Measurements from ENCODE around the gene ONECUT3. TPM values are rescaled to one million over a fixed set of nuclear protein-coding genes. Genes with fewer than 3 reads are reported as not detected.

The ONECUT3 gene
- total and polyA plus RNA-seq, 10 of the 15 experiments (the other 5 are each of a cell fraction or from before 2014, with no cell fraction given): not detected

DNA sequence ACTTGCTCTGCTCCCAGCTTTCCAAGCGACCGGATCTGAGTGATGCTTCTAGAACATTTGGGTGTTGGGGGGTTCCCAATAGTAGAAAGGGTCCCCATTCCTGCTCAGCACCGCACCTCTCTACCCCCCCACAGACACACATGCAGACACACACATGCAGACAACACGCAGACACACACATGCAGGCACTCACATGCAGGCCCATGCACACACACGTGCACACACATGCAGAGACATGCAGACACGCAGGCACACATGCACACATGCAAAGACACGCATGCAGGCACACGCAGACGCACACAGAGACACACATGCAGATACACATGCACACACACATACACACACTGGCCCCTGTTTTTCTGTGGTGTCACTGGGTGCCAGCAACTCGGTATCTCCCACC, 23.8 kb downstream of the ONECUT3 start:
- Histone ChIP-seq H3K27me3 (replicated peaks in 1 of 2; ENCODE audit: control insufficient read depth in 2 of 2, insufficient read depth in 2 of 2, low read length in 1 of 2) (peaks cover 6 to 10% of the 10 kb centered on the region in 2 experiments), H3K9ac (ENCODE audit: control insufficient read depth, insufficient read depth, low read length) (no peak overlapping the region), H3K4me2 (ENCODE audit: control insufficient read depth, insufficient read depth) (no peak overlapping the region), H3K4me1 (ENCODE audit: control insufficient read depth, insufficient read depth, low read length) (no peaks in the 10 kb centered on the region), H4K20me1 (ENCODE audit: control insufficient read depth, insufficient read depth) (no peaks in the 10 kb centered on the region), H3K4me3 (no peak overlapping the region), H3K9me3 (replicated peaks; ENCODE audit: control insufficient read depth, insufficient read depth, low read length) (peaks cover 3% of the 10 kb centered on the region; the same call in 1 of the 3 replicates), H2AFZ (ENCODE audit: control insufficient read depth, low read depth, low read length) (no peak overlapping the region), H3K79me2 (ENCODE audit: control insufficient read depth, insufficient read depth, low read length) (no peaks in the 10 kb centered on the region), H3K36me3 (ENCODE audit: control insufficient read depth in 2 of 2, insufficient read depth in 2 of 2, low read length in 1 of 2) (no peaks in the 10 kb centered on the region), H3K27ac (ENCODE audit: control insufficient read depth, insufficient read depth) (no peak overlapping the region)
- POLR2A ChIA-PET: no interaction called here
- in situ Hi-C loops (cut with MboI): no loop called here
- RAD21 ChIA-PET (ENCODE audit: unreplicated experiment): interaction anchor here (0.7 kb wide), 1 partner anchor 29 kb away, joined by 3 read pairs; no protein-coding TSS in a partner anchor
- no peak for DNase-seq (ENCODE audit: low read depth, low spot score)
- no peak for ATAC-seq
- CTCF ChIA-PET: no interaction called here
- SMC1A ChIA-PET (ENCODE audit: uncharacterized antibody, unreplicated experiment): no interaction called here
- FAIRE-seq: no peak
- BruUV-seq (replicated peaks): no TSS peak
- intact Hi-C loops (cut with micrococcal nuclease; ENCODE audit: unreplicated experiment): no loop called here
- 31% methylated on average over 10 of the region's 10 CpGs for WGBS (ENCODE audit: insufficient coverage, insufficient replicate concordance, low lambda C conversion rate, missing lambda C conversion rate)
- TF ChIP-seq RCOR1 (conservative IDR thresholded peaks at IDR 0.05; ENCODE audit: low read depth, low read length) (no peak), TCF3 (IDR thresholded peaks at IDR 0.05; ENCODE audit: borderline replicate concordance, insufficient read depth, low read depth, low read length) (no peak), RB1 (IDR thresholded peaks at IDR 0.05; ENCODE audit: borderline replicate concordance) (no peak), POLR2A (IDR thresholded peaks at IDR 0.05; ENCODE audit: low read depth, low read length) (no peak), CREB1 (IDR thresholded peaks at IDR 0.05; ENCODE audit: low read depth) (no peak), NR2C2 (IDR thresholded peaks at IDR 0.05; ENCODE audit: borderline replicate concordance, control insufficient read depth, insufficient read length, low read depth) (no peak), CBX5 (IDR thresholded peaks at IDR 0.05; ENCODE audit: low read depth) (no peak), DPF2 (IDR thresholded peaks at IDR 0.05) (no peak), WRNIP1 (IDR thresholded peaks at IDR 0.05; ENCODE audit: borderline replicate concordance, low read depth, low read length) (no peak), ZBED1 (IDR thresholded peaks at IDR 0.05; ENCODE audit: borderline replicate concordance) (no peak), ATF7 (IDR thresholded peaks at IDR 0.05; ENCODE audit: low read depth) (no peak)
- TF ChIP-seq, protein P1, sequence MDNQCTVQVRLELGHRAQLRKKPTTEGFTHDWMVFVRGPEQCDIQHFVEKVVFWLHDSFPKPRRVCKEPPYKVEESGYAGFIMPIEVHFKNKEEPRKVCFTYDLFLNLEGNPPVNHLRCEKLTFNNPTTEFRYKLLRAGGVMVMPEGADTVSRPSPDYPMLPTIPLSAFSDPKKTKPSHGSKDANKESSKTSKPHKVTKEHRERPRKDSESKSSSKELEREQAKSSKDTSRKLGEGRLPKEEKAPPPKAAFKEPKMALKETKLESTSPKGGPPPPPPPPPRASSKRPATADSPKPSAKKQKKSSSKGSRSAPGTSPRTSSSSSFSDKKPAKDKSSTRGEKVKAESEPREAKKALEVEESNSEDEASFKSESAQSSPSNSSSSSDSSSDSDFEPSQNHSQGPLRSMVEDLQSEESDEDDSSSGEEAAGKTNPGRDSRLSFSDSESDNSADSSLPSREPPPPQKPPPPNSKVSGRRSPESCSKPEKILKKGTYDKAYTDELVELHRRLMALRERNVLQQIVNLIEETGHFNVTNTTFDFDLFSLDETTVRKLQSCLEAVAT (IDR thresholded peaks at IDR 0.05): no peak
- TF ChIP-seq, protein P2, sequence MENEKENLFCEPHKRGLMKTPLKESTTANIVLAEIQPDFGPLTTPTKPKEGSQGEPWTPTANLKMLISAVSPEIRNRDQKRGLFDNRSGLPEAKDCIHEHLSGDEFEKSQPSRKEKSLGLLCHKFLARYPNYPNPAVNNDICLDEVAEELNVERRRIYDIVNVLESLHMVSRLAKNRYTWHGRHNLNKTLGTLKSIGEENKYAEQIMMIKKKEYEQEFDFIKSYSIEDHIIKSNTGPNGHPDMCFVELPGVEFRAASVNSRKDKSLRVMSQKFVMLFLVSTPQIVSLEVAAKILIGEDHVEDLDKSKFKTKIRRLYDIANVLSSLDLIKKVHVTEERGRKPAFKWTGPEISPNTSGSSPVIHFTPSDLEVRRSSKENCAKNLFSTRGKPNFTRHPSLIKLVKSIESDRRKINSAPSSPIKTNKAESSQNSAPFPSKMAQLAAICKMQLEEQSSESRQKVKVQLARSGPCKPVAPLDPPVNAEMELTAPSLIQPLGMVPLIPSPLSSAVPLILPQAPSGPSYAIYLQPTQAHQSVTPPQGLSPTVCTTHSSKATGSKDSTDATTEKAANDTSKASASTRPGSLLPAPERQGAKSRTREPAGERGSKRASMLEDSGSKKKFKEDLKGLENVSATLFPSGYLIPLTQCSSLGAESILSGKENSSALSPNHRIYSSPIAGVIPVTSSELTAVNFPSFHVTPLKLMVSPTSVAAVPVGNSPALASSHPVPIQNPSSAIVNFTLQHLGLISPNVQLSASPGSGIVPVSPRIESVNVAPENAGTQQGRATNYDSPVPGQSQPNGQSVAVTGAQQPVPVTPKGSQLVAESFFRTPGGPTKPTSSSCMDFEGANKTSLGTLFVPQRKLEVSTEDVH (IDR thresholded peaks at IDR 0.05; ENCODE audit: low read depth, partially characterized antibody): no peak
- TF ChIP-seq, protein P3, sequence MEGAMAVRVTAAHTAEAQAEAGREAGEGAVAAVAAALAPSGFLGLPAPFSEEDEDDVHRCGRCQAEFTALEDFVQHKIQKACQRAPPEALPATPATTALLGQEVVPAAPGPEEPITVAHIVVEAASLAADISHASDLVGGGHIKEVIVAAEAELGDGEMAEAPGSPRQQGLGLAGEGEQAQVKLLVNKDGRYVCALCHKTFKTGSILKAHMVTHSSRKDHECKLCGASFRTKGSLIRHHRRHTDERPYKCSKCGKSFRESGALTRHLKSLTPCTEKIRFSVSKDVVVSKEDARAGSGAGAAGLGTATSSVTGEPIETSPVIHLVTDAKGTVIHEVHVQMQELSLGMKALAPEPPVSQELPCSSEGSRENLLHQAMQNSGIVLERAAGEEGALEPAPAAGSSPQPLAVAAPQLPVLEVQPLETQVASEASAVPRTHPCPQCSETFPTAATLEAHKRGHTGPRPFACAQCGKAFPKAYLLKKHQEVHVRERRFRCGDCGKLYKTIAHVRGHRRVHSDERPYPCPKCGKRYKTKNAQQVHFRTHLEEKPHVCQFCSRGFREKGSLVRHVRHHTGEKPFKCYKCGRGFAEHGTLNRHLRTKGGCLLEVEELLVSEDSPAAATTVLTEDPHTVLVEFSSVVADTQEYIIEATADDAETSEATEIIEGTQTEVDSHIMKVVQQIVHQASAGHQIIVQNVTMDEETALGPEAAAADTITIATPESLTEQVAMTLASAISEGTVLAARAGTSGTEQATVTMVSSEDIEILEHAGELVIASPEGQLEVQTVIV (IDR thresholded peaks at IDR 0.05; ENCODE audit: borderline replicate concordance, partially characterized antibody): no peak
- TF ChIP-seq, protein P4, sequence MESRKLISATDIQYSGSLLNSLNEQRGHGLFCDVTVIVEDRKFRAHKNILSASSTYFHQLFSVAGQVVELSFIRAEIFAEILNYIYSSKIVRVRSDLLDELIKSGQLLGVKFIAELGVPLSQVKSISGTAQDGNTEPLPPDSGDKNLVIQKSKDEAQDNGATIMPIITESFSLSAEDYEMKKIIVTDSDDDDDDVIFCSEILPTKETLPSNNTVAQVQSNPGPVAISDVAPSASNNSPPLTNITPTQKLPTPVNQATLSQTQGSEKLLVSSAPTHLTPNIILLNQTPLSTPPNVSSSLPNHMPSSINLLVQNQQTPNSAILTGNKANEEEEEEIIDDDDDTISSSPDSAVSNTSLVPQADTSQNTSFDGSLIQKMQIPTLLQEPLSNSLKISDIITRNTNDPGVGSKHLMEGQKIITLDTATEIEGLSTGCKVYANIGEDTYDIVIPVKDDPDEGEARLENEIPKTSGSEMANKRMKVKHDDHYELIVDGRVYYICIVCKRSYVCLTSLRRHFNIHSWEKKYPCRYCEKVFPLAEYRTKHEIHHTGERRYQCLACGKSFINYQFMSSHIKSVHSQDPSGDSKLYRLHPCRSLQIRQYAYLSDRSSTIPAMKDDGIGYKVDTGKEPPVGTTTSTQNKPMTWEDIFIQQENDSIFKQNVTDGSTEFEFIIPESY (IDR thresholded peaks at IDR 0.05): no peak
- TF ChIP-seq, protein P5, sequence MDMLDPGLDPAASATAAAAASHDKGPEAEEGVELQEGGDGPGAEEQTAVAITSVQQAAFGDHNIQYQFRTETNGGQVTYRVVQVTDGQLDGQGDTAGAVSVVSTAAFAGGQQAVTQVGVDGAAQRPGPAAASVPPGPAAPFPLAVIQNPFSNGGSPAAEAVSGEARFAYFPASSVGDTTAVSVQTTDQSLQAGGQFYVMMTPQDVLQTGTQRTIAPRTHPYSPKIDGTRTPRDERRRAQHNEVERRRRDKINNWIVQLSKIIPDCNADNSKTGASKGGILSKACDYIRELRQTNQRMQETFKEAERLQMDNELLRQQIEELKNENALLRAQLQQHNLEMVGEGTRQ (IDR thresholded peaks at IDR 0.05; ENCODE audit: borderline replicate concordance, low read depth, low read length): no peak
